Activated T-cell treated with anti-CD3 and anti-CD28 coated beads, Interleukin-2, amount 50 U/mL, for 72 hours (primary cell): Measurements from ENCODE around the gene ARHGEF39. TPM values are rescaled to one million over a fixed set of nuclear protein-coding genes. Genes with fewer than 3 reads are reported as not detected.
"Not testable (repeated sequence)": the region's sequence is repeated elsewhere in the genome, so short reads cannot be mapped to it uniquely, and the experiment has no call there.

Experiments used
- ATAC-seq, 2 donors: fragments of 150-1000 bp; cut with Tn5 transposase; replicated peaks in 1 of 2; 2 replicates each; pipeline ENCODE4 v1.10.0; 2021; ENCODE audit warnings: moderate library complexity in 2 of 2, mild to moderate bottlenecking in 1 of 2
- DNase-seq, 2 donors: peaks; one replicate each; pipeline ENCODE4 v3.0.0; 2021 to 2022; ENCODE audit warnings: mixed read lengths in 1 of 2
- H3K27ac Mint-ChIP-seq: one replicate; pipeline ENCODE4 v1.8.0; 2022; ENCODE audit warnings: mild to moderate bottlenecking, moderate library complexity, mixed read lengths
- H3K27me3 Mint-ChIP-seq: one replicate; pipeline ENCODE4 v1.8.0; 2022; ENCODE audit warnings: low read depth, mixed read lengths
- H3K36me3 Mint-ChIP-seq, 2 donors: one replicate each; pipeline ENCODE4 v1.8.0; 2022; ENCODE audit warnings: mixed read lengths in 2 of 2, mild to moderate bottlenecking in 1 of 2; ENCODE audit not compliant: insufficient read depth in 2 of 2
- H3K4me1 Mint-ChIP-seq: one replicate; pipeline ENCODE4 v1.8.0; 2022; ENCODE audit warnings: low read depth, mixed read lengths
- H3K4me3 Mint-ChIP-seq, 2 donors: one replicate each; pipeline ENCODE4 v1.8.0; 2022; ENCODE audit warnings: mild to moderate bottlenecking in 2 of 2, mixed read lengths in 2 of 2, moderate library complexity in 2 of 2
- H3K9me3 Mint-ChIP-seq, 2 donors: one replicate each; pipeline ENCODE4 v1.8.0; 2022; ENCODE audit warnings: mixed read lengths in 2 of 2
- total RNA-seq, 2 donors: library from RNA; stranded (reverse); gene quantifications; one replicate each; pipeline ENCODE4 v1.2.3, GENCODE V29; 2022

The ARHGEF39 gene
- total RNA-seq, 2 donors from 2014 or later, result 12.0 to 15.1 TPM

DNA sequence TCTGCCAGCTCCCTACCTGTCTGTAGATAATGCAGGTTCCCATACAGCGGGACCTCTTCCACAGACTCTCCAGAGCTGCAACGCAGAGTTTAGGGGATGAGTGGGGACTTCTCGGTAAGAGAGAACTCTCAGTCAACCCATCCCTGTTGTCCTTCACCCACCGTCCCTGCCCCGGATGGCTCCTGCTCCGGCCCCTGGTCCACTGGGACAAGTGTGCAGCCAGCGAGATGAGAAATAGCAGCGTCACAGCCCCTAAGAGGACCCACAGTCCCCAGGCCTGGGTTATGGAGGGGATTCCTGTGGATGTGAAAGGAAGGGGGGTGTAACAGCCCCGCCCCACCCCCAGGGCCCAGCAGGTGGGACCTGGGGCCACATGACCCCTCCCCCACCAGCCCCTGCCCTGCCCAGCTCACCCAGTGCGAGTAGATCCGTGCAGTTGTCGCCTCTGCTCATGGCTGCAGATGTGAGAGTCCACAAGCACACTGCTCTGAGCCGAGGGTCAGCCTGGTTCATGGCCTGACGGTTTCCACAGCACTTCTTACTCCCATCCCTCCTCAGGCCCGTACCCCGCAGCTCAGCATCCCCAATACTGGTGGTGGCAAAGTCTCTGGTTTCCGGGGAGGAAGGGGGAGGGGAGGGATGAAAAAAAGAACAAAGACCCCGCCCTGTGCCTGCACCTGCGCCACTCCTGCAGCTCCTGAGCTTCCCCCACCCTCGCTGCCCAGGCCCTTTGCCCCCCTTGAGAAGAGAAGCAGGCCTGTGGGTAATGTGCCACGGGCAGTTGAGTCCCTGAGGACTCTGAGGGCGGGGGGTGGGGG is 14.4 kb downstream of the ARHGEF39 start, which contains the start of gene SIT1:
Gene SIT1, minus strand, starts transcription at position 591 of the 818 bp plus-strand sequence. Its CDS starts 78 bp downstream, at position 513.
- peaks cover 68% of the 10 kb centered on the region for H3K4me1 Mint-ChIP-seq
- no peaks in the 10 kb centered on the region for H3K27me3 Mint-ChIP-seq
- H3K36me3 Mint-ChIP-seq, result peaks cover 4% of the 10 kb centered on the region in 2 donors
- H3K27ac Mint-ChIP-seq, result peak within 1 kb of the TSS; percentile 80
- ATAC-seq (peak in 1 of 2 donors; percentile 9), DNase-seq (peak; percentile 27 to 46)
- H3K9me3 Mint-ChIP-seq, result no peaks in the 10 kb centered on the region
- peak within 1 kb of the TSS; percentile 94 to 97 for H3K4me3 Mint-ChIP-seq

DNA sequence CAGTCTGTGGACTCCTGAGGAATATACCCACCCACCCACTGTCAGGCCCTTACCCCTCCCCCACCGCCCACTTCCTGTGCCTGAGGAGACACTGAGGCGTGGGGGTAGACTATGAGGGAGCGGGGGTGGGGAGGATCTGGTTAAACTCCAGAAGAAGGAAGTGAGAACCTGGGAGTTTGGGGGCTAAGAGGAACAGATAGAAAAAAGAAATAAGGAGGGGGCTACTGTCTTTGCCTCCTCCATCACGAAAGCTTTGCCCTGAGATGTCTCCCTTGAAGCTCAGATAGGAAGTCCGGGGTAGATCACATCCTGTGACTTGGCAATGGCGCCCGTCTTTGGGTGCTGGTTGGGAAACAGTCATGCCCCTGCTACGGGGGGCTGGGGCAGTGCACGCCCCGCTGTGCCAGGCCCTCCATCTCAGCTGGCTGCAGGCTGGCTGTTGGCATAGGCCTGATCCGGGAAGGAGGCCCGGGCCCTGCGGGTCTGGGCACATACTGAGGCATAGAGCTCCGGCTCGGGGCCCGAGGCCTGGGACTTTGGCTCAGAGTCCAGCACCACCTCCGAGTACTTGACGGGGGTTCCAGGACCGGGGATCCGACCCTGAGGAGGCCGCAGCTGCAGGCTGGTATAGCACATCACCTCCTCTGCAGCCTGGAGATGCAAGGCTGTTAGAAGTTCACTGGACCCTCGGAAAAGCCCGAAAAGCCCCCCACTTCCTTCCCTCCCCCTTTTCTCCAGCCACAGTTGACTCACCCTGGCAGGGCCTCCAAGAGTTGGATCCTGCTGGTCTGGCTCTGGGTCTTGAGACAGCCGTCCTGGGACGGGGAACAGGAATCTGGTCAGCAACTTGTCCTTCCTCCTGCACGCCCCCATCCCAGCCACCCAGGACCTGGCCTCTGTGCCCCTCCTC is 15.3 kb downstream of the ARHGEF39 start:
- peaks cover 4 to 5% of the 10 kb centered on the region in 2 donors for H3K36me3 Mint-ChIP-seq
- no peaks in the 10 kb centered on the region for H3K27me3 Mint-ChIP-seq
- peak; percentile 47 to 54 for DNase-seq
- no peaks in the 10 kb centered on the region for H3K9me3 Mint-ChIP-seq
- H3K4me1 Mint-ChIP-seq, result peaks cover 76% of the 10 kb centered on the region
- ATAC-seq, result peak in 1 of 2 donors; percentile 31
- H3K27ac Mint-ChIP-seq, result peak overlapping the region; percentile 80
- peak overlapping the region; percentile 94 to 97 for H3K4me3 Mint-ChIP-seq

DNA sequence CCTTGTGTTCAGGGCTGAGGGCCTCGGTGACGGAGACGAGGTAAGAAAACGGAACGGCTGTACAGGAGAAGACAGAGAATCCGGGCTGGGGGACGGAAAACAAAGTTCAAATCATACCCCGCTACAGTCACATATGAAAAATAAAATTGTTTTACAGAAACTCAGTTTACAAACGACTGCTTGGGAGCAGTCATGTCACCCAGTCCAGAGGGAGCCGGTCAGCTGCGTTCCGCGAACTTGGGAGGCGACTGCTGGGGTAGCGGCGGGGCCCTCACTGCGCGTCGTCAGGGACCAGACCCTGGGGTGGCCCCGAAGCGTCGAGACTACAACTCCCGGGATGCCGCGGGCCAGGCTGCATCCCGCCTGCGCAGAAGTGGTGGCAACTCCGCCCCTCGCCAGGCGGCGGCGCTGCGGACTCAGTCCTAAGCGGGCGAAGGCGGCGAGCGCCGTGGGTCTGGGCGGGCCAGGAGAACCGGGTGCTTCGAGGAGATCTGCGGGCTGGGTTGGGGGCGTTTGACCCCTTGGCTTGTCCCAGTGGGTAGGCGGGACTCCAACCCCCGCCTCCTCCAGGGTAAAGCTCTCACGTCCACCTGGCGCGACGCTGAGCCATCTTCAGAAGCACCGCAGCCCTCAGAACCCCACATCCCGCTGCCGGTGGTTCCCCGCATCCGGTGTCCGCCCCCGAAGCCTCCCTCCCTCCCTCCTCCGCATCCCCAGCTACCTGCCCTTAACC is 18.3 kb downstream of the ARHGEF39 start:
- Mint-ChIP-seq H3K36me3 (peaks cover 5 to 13% of the 10 kb centered on the region in 2 donors), H3K4me1 (peaks cover 65% of the 10 kb centered on the region)

DNA sequence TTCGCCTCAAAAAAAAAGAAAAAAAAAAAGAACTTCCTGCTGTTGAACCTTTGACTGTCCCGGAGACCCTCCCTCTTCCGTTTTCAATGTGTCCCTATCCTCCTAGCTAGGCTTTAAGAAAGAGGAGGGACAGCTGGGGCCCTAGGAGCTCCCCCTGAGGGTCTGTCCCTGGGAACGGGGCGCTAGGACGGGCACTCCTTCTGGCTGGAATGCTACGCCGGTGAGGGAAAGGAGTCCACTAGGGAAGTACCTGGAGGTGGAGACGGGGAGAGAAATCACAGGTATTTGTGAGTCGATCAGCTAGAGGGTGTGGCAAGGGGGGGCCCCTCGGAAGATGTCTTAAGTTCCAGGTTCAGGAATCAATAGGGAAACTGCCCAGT is 18.9 kb downstream of the ARHGEF39 start:
- Mint-ChIP-seq H3K27me3 (no peaks in the 10 kb centered on the region), H3K9me3 (peaks cover 0 to under 1% of the 10 kb centered on the region in 2 donors), H3K4me3 (peak overlapping the region; percentile 94 to 97), H3K27ac (peak overlapping the region; percentile 88), H3K36me3 (peaks cover 5 to 16% of the 10 kb centered on the region in 2 donors), H3K4me1 (peaks cover 59% of the 10 kb centered on the region)
- peak in 1 of 2 donors; percentile 3 for ATAC-seq
- DNase-seq, result no peak

More for the DNA sequence above, 18.3 kb downstream of the ARHGEF39 start:
- Mint-ChIP-seq H3K27me3 (no peaks in the 10 kb centered on the region), H3K4me3 (peak overlapping the region; percentile 94 to 97), H3K27ac (peak overlapping the region; percentile 88), H3K9me3 (no peaks in the 10 kb centered on the region)
- ATAC-seq (peak; percentile 88 to 90), DNase-seq (peak; percentile 92 to 94)

DNA sequence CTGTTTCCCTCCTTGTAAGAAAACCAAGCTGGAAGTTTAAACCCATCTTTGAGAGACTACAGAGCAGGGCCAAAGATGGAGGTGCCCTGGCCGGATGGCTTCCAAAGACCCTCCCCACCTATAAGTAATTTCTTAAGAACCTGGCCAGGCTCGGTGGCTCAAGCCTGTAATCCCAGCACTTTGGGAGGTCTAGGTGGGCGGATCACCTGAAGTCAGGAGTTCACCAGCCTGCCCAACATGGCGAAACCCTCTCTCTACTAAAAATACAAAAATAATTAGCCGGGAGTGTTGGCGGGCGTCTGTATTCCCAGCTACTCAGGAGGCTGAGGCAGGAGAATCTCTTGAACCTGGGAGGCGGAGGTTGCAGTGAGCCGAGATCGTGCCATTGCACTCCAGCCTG is 19.3 kb downstream of the ARHGEF39 start:
- H3K4me1 Mint-ChIP-seq, result peaks cover 59% of the 10 kb centered on the region
- H3K36me3 Mint-ChIP-seq, result peaks cover 9 to 20% of the 10 kb centered on the region in 2 donors
- DNase-seq, H3K27me3 Mint-ChIP-seq, ATAC-seq, H3K9me3 Mint-ChIP-seq: not testable (repeated sequence)
- peak overlapping the region; percentile 94 to 97 for H3K4me3 Mint-ChIP-seq
- peak overlapping the region; percentile 88 for H3K27ac Mint-ChIP-seq

DNA sequence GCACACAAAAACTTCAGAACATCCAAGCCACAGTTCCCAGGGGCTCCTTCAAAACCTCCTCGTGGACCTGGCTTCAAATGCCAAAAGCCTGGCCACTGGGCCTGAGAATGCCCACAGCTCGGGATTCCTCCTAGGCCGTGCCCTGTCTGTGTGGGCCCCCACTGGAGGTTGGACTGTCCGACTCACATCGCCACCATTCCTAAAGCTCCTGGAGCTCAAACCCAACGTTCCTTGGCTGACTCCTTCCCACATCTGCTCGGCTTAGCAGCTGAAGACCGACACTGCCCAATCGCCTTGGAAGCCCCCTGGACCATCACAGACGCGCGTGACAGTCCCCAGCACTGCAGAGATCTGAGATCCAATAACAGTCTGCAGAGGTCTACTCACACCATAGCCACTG is 21.9 kb downstream of the ARHGEF39 start:
- ATAC-seq (no peak), DNase-seq (no peak)
- Mint-ChIP-seq H3K27ac (no peak overlapping the region), H3K4me1 (peaks cover 64% of the 10 kb centered on the region), H3K4me3 (no peak overlapping the region), H3K36me3 (peaks cover 14 to 28% of the 10 kb centered on the region in 2 donors), H3K27me3 (no peaks in the 10 kb centered on the region), H3K9me3 (peaks cover 2 to 6% of the 10 kb centered on the region in 2 donors)

DNA sequence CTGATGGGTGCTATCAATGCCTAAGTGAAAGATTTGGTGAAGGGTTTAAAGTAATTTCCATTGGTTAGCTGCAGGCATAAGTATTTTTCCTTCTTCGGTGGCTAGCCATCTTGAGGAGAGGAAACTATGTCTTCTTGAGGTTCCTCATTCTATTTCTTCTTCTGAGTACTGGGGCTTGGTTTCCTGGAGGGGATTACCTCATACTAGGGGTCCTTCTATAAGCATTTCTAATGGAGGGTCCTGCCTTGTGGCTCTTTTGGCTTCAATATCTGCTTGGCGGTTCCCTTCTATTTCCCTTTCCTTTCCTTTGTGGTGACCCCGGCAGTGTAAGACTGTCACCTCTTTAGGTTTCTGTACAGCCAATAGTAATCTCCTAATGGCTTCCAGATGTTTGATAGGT is 23.5 kb downstream of the ARHGEF39 start:
- H3K27ac Mint-ChIP-seq, result peak overlapping the region; percentile 72
- peaks cover 66% of the 10 kb centered on the region for H3K4me1 Mint-ChIP-seq
- not testable (repeated sequence) for H3K9me3 Mint-ChIP-seq, ATAC-seq, H3K27me3 Mint-ChIP-seq, DNase-seq, H3K4me3 Mint-ChIP-seq
- peaks cover 16 to 28% of the 10 kb centered on the region in 2 donors for H3K36me3 Mint-ChIP-seq

DNA sequence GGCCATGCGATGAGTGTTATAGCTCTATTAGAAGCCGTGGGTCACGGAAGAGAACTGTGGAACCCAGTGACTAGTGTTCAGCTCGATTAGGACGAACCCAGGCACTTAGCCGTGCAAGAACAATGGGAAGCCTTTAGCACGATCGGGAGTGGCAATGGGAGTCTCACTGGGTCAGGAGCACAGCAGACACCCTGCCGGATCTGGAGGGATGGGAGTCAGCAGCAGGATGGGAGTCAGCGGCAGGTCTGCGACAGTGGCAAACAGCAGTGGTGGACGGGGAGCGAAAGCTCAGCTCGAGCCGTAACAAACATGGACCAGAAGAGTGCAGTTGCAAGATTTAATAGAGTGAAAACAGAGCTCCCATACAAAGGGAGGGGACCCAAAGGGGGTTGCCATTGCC is 24.6 kb downstream of the ARHGEF39 start:
- not testable (repeated sequence) for H3K9me3 Mint-ChIP-seq, H3K27me3 Mint-ChIP-seq, ATAC-seq, DNase-seq
- Mint-ChIP-seq H3K27ac (peak overlapping the region; percentile 67), H3K4me3 (peak overlapping the region in 1 of 2 donors; percentile 24), H3K4me1 (peaks cover 66% of the 10 kb centered on the region), H3K36me3 (peaks cover 14 to 24% of the 10 kb centered on the region in 2 donors)

DNA sequence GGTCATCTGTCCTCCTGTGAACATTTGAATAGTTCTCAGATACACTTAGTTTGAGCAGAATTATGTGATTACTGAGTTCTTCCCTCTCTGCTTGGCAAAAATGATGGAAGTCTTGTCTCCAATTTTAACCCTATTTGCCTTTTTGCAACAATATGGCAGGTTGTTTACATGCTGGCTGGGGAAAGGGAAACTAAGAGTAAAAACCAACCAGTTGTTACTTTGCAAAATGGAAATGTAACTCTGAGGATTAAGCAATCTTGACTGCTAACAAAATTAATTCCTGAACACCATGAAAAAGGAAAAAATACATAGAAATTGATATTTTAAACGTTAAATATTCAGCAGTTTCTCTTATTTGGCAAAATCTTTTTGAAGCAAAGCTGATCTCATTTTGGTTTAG is 25.4 kb downstream of the ARHGEF39 start:
- peaks cover 61% of the 10 kb centered on the region for H3K4me1 Mint-ChIP-seq

DNA sequence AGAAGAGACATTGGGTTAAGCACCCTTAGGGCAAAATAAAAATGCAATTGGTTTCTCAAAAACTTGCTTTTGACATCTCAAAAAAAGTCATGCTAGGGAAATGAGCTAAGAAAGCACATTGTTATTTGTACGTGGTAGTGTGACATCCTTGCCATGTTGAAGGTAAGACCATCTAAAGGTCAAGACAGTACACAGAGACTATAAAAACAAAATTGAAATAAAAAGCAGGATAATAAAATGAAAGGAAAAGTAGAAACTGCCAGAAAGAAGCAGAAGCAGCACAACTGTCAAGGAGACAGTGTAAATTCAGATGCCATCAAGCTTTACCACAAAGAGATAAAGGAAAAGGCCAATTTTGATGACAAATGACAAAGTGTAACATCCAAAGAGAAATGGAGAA is 25.8 kb downstream of the ARHGEF39 start:
- peak in 1 of 2 donors; percentile 53 for ATAC-seq
- not testable (repeated sequence) for H3K27me3 Mint-ChIP-seq, H3K9me3 Mint-ChIP-seq, DNase-seq
- H3K27ac Mint-ChIP-seq, result peak overlapping the region; percentile 98
- H3K36me3 Mint-ChIP-seq, result peaks cover 13 to 18% of the 10 kb centered on the region in 2 donors
- peaks cover 57% of the 10 kb centered on the region for H3K4me1 Mint-ChIP-seq
- peak overlapping the region; percentile 68 to 84 for H3K4me3 Mint-ChIP-seq

More for the DNA sequence above, 25.4 kb downstream of the ARHGEF39 start:
- Mint-ChIP-seq H3K27me3 (no peaks in the 10 kb centered on the region), H3K27ac (peak overlapping the region; percentile 98), H3K9me3 (peaks cover 2 to 6% of the 10 kb centered on the region in 2 donors), H3K4me3 (peak overlapping the region; percentile 68 to 84), H3K36me3 (peaks cover 14 to 22% of the 10 kb centered on the region in 2 donors)
- peak in 1 of 2 donors; percentile 25 for ATAC-seq
- DNase-seq, result no peak

DNA sequence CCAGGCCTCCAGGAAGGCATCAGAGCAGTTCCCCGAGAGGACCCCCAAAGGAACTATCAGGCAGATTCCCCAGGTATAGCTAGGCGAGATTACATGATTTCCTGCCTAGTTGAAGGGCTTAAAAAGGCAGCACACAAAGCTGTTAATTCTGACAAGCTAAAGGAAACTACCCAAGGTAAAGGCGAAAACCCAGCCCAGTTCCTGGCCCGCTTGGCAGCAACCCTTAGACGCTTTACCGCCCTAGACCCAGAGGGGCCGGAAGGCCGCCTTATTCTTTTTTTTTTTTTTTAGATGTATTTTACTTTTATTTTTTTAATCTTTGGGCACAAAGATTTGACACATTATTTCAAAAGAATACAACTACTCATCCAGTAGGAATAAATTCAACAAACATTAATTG is 26.2 kb downstream of the ARHGEF39 start:
- H3K27me3 Mint-ChIP-seq, H3K9me3 Mint-ChIP-seq, DNase-seq, H3K27ac Mint-ChIP-seq: not testable (repeated sequence)
- Mint-ChIP-seq H3K4me1 (peaks cover 55% of the 10 kb centered on the region), H3K4me3 (peak overlapping the region; percentile 54 to 68), H3K36me3 (peaks cover 13 to 18% of the 10 kb centered on the region in 2 donors)
- peak; percentile 44 to 48 for ATAC-seq

DNA sequence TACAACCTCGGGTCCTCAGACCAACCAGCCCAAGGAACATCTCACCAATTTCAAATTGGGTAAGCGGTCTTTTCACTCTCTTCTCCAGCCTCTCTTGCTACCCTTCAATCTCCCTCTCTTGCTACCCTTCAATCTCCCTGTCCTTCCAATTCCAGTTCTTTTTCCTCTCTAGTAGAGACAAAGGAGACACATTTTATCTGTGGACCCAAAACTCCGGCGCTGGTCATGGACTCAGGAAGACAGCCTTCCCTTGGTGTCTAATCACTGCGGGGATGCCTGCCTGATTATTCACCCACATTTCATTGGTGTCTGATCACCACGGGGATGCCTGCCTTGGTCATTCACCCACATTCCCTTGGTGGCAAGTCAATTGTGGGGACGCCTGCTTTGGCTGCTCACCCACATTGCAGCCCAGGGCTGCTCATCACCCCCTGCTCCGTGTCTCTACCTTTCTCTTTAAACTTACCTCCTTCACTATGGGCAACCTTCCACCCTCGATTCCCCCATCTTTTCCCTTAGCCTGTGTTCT is 27.5 kb downstream of the ARHGEF39 start:
- Mint-ChIP-seq H3K4me1 (peaks cover 55% of the 10 kb centered on the region), H3K4me3 (peak overlapping the region in 1 of 2 donors; percentile 34), H3K36me3 (peaks cover 13 to 15% of the 10 kb centered on the region in 2 donors), H3K27ac (peak overlapping the region; percentile 15)
- H3K27me3 Mint-ChIP-seq, ATAC-seq, DNase-seq, H3K9me3 Mint-ChIP-seq: not testable (repeated sequence)
